Central memory CD8-positive, alpha-beta T cell (primary cell): ENCODE measurements around the gene ZNRF2.
"Not testable (repeated sequence)": the region's sequence is repeated elsewhere in the genome, so short reads cannot be mapped to it uniquely, and the experiment has no call there.

Source experiments
- ATAC-seq: fragments of 150-1000 bp; cut with Tn5 transposase; replicated peaks from 2 replicates; pipeline ENCODE4 v1.10.0; 2022; ENCODE audit warnings: mild to moderate bottlenecking, moderate FRiP score, moderate number of reproducible peaks; ENCODE audit not compliant: poor library complexity, severe bottlenecking; ENCODE audit errors: extremely low read depth
- DNase-seq, 2 donors: peaks; one replicate each; pipeline ENCODE4 v3.0.0; 2021; ENCODE audit warnings: low spot score in 2 of 2
- H3K27ac Mint-ChIP-seq: one replicate; pipeline ENCODE4 v1.8.0; 2022; ENCODE audit warnings: low read depth, mild to moderate bottlenecking, moderate library complexity, mixed read lengths
- H3K27me3 Mint-ChIP-seq: one replicate; pipeline ENCODE4 v1.8.0; 2022; ENCODE audit warnings: mixed read lengths
- H3K36me3 Mint-ChIP-seq: one replicate; pipeline ENCODE4 v1.8.0; 2022; ENCODE audit warnings: mild to moderate bottlenecking, moderate library complexity, mixed read lengths; ENCODE audit not compliant: insufficient read depth
- H3K4me1 Mint-ChIP-seq: one replicate; pipeline ENCODE4 v1.8.0; 2022; ENCODE audit warnings: mixed read lengths
- H3K4me3 Mint-ChIP-seq: one replicate; pipeline ENCODE4 v1.8.0; 2022; ENCODE audit warnings: mild to moderate bottlenecking, moderate library complexity, mixed read lengths
- H3K9me3 Mint-ChIP-seq: one replicate; pipeline ENCODE4 v1.8.0; 2022; ENCODE audit warnings: mixed read lengths

The ZNRF2 gene

GRCh38 chr7:30364773-30365172 is 80.4 kb downstream of the ZNRF2 start:
- Mint-ChIP-seq H3K27ac (peak overlapping the region; percentile 36), H3K27me3 (no peaks in the 10 kb centered on the region), H3K9me3 (no peaks in the 10 kb centered on the region), H3K36me3 (peaks cover 5% of the 10 kb centered on the region), H3K4me3 (no peak overlapping the region), H3K4me1 (no peaks in the 10 kb centered on the region)
- ATAC-seq, result no peak
- no peak for DNase-seq

GRCh38 chr7:30365621-30366020 is 81.2 kb downstream of the ZNRF2 start:
- ATAC-seq (no peak), DNase-seq (no peak)
- H3K4me1 Mint-ChIP-seq, result no peaks in the 10 kb centered on the region
- no peaks in the 10 kb centered on the region for H3K9me3 Mint-ChIP-seq
- peaks cover 4% of the 10 kb centered on the region for H3K36me3 Mint-ChIP-seq
- H3K4me3 Mint-ChIP-seq, result no peak overlapping the region
- no peak overlapping the region for H3K27ac Mint-ChIP-seq
- H3K27me3 Mint-ChIP-seq, result no peaks in the 10 kb centered on the region

- Mint-ChIP-seq H3K27ac (no peak overlapping the region), H3K4me3 (no peak overlapping the region), H3K27me3 (no peaks in the 10 kb centered on the region), H3K4me1 (no peaks in the 10 kb centered on the region), H3K36me3 (peaks cover 8% of the 10 kb centered on the region), H3K9me3 (no peaks in the 10 kb centered on the region)
- ATAC-seq (no peak), DNase-seq (no peak)
Observed at GRCh38 chr7:30366606-30367005, 82.2 kb downstream of the ZNRF2 start.

GRCh38 chr7:30367561-30367960 is 83.2 kb downstream of the ZNRF2 start:
- no peak for ATAC-seq
- Mint-ChIP-seq H3K4me3 (no peak overlapping the region), H3K27ac (no peak overlapping the region), H3K9me3 (no peaks in the 10 kb centered on the region), H3K4me1 (no peaks in the 10 kb centered on the region), H3K36me3 (peaks cover 14% of the 10 kb centered on the region), H3K27me3 (no peaks in the 10 kb centered on the region)
- DNase-seq, result no peak

- H3K27ac Mint-ChIP-seq, result no peak overlapping the region
- H3K36me3 Mint-ChIP-seq, result peaks cover 22% of the 10 kb centered on the region
Observed at GRCh38 chr7:30369879-30370278, 85.5 kb downstream of the ZNRF2 start.

GRCh38 chr7:30371321-30371720 is 86.9 kb downstream of the ZNRF2 start:
- no peak for DNase-seq
- no peaks in the 10 kb centered on the region for H3K4me1 Mint-ChIP-seq
- H3K36me3 Mint-ChIP-seq, result peaks cover 18% of the 10 kb centered on the region
- ATAC-seq, result no peak
- H3K27me3 Mint-ChIP-seq, result no peaks in the 10 kb centered on the region
- H3K4me3 Mint-ChIP-seq, result no peak overlapping the region
- H3K9me3 Mint-ChIP-seq, result no peaks in the 10 kb centered on the region
- H3K27ac Mint-ChIP-seq, result no peak overlapping the region

More at GRCh38 chr7:30369879-30370278, 85.5 kb downstream of the ZNRF2 start:
- Mint-ChIP-seq H3K4me3 (no peak overlapping the region), H3K4me1 (no peaks in the 10 kb centered on the region), H3K9me3 (no peaks in the 10 kb centered on the region), H3K27me3 (no peaks in the 10 kb centered on the region)
- no peak for DNase-seq
- no peak for ATAC-seq

- no peak overlapping the region for H3K4me3 Mint-ChIP-seq
- peaks cover 9% of the 10 kb centered on the region for H3K4me1 Mint-ChIP-seq
- ATAC-seq (no peak), DNase-seq (no peak)
- no peaks in the 10 kb centered on the region for H3K9me3 Mint-ChIP-seq
- H3K36me3 Mint-ChIP-seq, result peaks cover 6% of the 10 kb centered on the region
- no peaks in the 10 kb centered on the region for H3K27me3 Mint-ChIP-seq
- no peak overlapping the region for H3K27ac Mint-ChIP-seq
Observed at GRCh38 chr7:30378275-30378674, 93.9 kb downstream of the ZNRF2 start.

- Mint-ChIP-seq H3K36me3 (peaks cover 2% of the 10 kb centered on the region), H3K27me3 (no peaks in the 10 kb centered on the region), H3K4me3 (no peak overlapping the region), H3K27ac (no peak overlapping the region), H3K4me1 (peaks cover 11% of the 10 kb centered on the region), H3K9me3 (no peaks in the 10 kb centered on the region)
- DNase-seq (no peak), ATAC-seq (no peak)
Observed at GRCh38 chr7:30379131-30379530, 94.7 kb downstream of the ZNRF2 start.

GRCh38 chr7:30379741-30380140 is 95.3 kb downstream of the ZNRF2 start:
- no peak overlapping the region for H3K27ac Mint-ChIP-seq
- peaks cover 11% of the 10 kb centered on the region for H3K4me1 Mint-ChIP-seq
- H3K4me3 Mint-ChIP-seq, result no peak overlapping the region
- ATAC-seq (no peak), DNase-seq (no peak)
- H3K36me3 Mint-ChIP-seq, result no peaks in the 10 kb centered on the region
- H3K27me3 Mint-ChIP-seq, result no peaks in the 10 kb centered on the region
- H3K9me3 Mint-ChIP-seq, result no peaks in the 10 kb centered on the region

- Mint-ChIP-seq H3K9me3 (no peaks in the 10 kb centered on the region), H3K4me3 (no peak overlapping the region), H3K4me1 (peaks cover 11% of the 10 kb centered on the region), H3K27me3 (no peaks in the 10 kb centered on the region), H3K27ac (no peak overlapping the region), H3K36me3 (no peaks in the 10 kb centered on the region)
- no peak for DNase-seq
- no peak for ATAC-seq
Observed at GRCh38 chr7:30380294-30380693, 95.9 kb downstream of the ZNRF2 start.

- not testable (repeated sequence) for H3K36me3 Mint-ChIP-seq, DNase-seq, H3K4me3 Mint-ChIP-seq, H3K27me3 Mint-ChIP-seq, H3K9me3 Mint-ChIP-seq, H3K27ac Mint-ChIP-seq, ATAC-seq
- H3K4me1 Mint-ChIP-seq, result peaks cover 11% of the 10 kb centered on the region
Observed at GRCh38 chr7:30380824-30381223, 96.4 kb downstream of the ZNRF2 start.

- ATAC-seq (no peak), DNase-seq (no peak)
- no peak overlapping the region for H3K27ac Mint-ChIP-seq
- H3K4me1 Mint-ChIP-seq, result peaks cover 9% of the 10 kb centered on the region
- no peaks in the 10 kb centered on the region for H3K9me3 Mint-ChIP-seq
- H3K4me3 Mint-ChIP-seq, result no peak overlapping the region
- H3K27me3 Mint-ChIP-seq, result no peaks in the 10 kb centered on the region
- H3K36me3 Mint-ChIP-seq, result no peaks in the 10 kb centered on the region
Observed at GRCh38 chr7:30382607-30383006, 98.2 kb downstream of the ZNRF2 start.

GRCh38 chr7:30389791-30390190 is 105.4 kb downstream of the ZNRF2 start:
- Mint-ChIP-seq H3K36me3 (peaks cover 4% of the 10 kb centered on the region), H3K27me3 (no peaks in the 10 kb centered on the region), H3K9me3 (no peaks in the 10 kb centered on the region), H3K27ac (no peak overlapping the region), H3K4me1 (no peaks in the 10 kb centered on the region), H3K4me3 (no peak overlapping the region)
- ATAC-seq (no peak), DNase-seq (no peak)
